Activated naive CD8-positive, alpha-beta T cell treated with anti-CD3 and anti-CD28 coated beads, Interleukin-2, amount 50 U/mL, for 24 hours (primary cell): ENCODE measurements around the gene ZKSCAN8.

Experiments used
- ATAC-seq: fragments of 150-1000 bp; cut with Tn5 transposase; one replicate; pipeline ENCODE4 v1.10.0; 2021
- DNase-seq: peaks from one replicate; pipeline ENCODE4 v3.0.0; 2021
- H3K27ac Mint-ChIP-seq: one replicate; pipeline ENCODE4 v1.8.0; 2021; ENCODE audit warnings: mild to moderate bottlenecking, mixed read lengths
- H3K27me3 Mint-ChIP-seq: one replicate; pipeline ENCODE4 v1.8.0; 2021; ENCODE audit warnings: mixed read lengths
- H3K36me3 Mint-ChIP-seq: one replicate; pipeline ENCODE4 v1.8.0; 2021; ENCODE audit warnings: low read depth, mixed read lengths
- H3K4me1 Mint-ChIP-seq: one replicate; pipeline ENCODE4 v1.8.0; 2021; ENCODE audit warnings: mixed read lengths
- H3K4me3 Mint-ChIP-seq: one replicate; pipeline ENCODE4 v1.8.0; 2021; ENCODE audit warnings: mild to moderate bottlenecking, moderate library complexity, mixed read lengths
- H3K9me3 Mint-ChIP-seq: one replicate; pipeline ENCODE4 v1.8.0; 2021; ENCODE audit warnings: mixed read lengths

ZKSCAN8 gene

GRCh38 chr6:28206928-28207509, 65.3 kb downstream of the ZKSCAN8 start:
- Mint-ChIP-seq H3K4me3 (peak overlapping the region; percentile 74), H3K36me3 (peaks cover 6% of the 10 kb centered on the region), H3K27ac (no peak overlapping the region), H3K4me1 (peaks cover 21% of the 10 kb centered on the region), H3K9me3 (peaks cover 22% of the 10 kb centered on the region), H3K27me3 (peaks cover 84% of the 10 kb centered on the region)
- no peak for DNase-seq
- no peak for ATAC-seq

GRCh38 chr6:28207510-28208110, 65.9 kb downstream of the ZKSCAN8 start:
- Mint-ChIP-seq H3K27me3 (peaks cover 88% of the 10 kb centered on the region), H3K36me3 (peaks cover 6% of the 10 kb centered on the region), H3K4me1 (peaks cover 25% of the 10 kb centered on the region), H3K27ac (no peak overlapping the region), H3K9me3 (peaks cover 22% of the 10 kb centered on the region), H3K4me3 (peak overlapping the region; percentile 74)
- no peak for DNase-seq
- ATAC-seq, result peak; percentile 42

- Mint-ChIP-seq H3K9me3 (peaks cover 22% of the 10 kb centered on the region), H3K27me3 (peaks cover 94% of the 10 kb centered on the region), H3K4me3 (peak overlapping the region; percentile 74), H3K36me3 (peaks cover 6% of the 10 kb centered on the region), H3K27ac (no peak overlapping the region), H3K4me1 (peaks cover 31% of the 10 kb centered on the region)
- ATAC-seq (no peak), DNase-seq (no peak)
These were observed 66.5 kb downstream of the ZKSCAN8 start for GRCh38 chr6:28208111-28208659.
